AG10803 (cell line): ENCODE results near the gene SELENOS.

ENCODE experiments used
- DNase-seq: peaks from one replicate; pipeline ENCODE4 v3.0.0; 2010; ENCODE audit warnings: low read depth
- H3K4me3 ChIP-seq: 2 replicates; pipeline ENCODE4 v1.5.1; 2011; ENCODE audit warnings: mild to moderate bottlenecking, low read length, control low read depth
- TF ChIP-seq, protein P1 (sequence below): conservative IDR thresholded peaks from 2 replicates; pipeline ENCODE4 v1.5.1; 2011; ENCODE audit warnings: mild to moderate bottlenecking, low read length, control low read depth, inconsistent platforms

Gene SELENOS

GRCh38 chr15:101277038-101277822 is at the start of gene SELENOS:
Gene SELENOS, minus strand, starts transcription at chr15:101277485. Its CDS starts 68 bp downstream, at chr15:101277417.
- H3K4me3 ChIP-seq: peak within 1 kb of the TSS; percentile 77
- TF ChIP-seq, protein P1, sequence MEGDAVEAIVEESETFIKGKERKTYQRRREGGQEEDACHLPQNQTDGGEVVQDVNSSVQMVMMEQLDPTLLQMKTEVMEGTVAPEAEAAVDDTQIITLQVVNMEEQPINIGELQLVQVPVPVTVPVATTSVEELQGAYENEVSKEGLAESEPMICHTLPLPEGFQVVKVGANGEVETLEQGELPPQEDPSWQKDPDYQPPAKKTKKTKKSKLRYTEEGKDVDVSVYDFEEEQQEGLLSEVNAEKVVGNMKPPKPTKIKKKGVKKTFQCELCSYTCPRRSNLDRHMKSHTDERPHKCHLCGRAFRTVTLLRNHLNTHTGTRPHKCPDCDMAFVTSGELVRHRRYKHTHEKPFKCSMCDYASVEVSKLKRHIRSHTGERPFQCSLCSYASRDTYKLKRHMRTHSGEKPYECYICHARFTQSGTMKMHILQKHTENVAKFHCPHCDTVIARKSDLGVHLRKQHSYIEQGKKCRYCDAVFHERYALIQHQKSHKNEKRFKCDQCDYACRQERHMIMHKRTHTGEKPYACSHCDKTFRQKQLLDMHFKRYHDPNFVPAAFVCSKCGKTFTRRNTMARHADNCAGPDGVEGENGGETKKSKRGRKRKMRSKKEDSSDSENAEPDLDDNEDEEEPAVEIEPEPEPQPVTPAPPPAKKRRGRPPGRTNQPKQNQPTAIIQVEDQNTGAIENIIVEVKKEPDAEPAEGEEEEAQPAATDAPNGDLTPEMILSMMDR: no peak
- peak; percentile 88 for DNase-seq

DNA sequence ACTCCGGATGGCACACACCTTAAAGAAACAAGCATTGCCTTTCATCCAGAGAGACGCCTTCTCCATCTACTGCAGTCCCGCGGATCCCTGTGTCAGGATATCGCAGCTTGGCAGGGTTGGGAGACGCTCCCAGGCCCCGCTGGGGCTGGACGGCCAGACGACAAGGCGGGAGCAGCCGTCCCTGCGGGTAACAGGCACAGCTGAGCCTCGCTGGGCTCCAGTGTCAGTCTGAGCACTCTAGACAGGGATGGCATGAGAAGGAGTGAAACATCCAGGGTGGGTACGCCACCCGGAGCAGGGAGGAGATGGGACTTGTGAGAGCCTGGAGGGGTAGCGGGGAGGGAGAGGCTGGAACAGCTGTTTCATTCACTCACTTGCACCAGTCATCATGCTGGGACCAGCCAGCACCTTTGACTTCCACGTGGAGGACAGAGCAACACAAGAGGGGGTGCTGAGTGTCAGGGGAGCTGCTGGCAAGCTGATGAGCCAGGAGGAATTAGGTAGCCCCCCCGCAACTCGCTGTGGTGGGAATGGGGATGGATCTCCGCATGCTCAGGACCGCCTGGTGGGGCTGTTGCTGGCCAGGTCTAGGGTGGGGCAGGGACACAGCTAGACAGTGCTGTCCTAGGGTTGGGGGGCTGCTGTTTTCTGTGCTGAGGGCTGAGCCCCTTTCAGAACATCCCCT is 49.3 kb upstream of the SELENOS start:
- H3K4me3 ChIP-seq: no peak overlapping the region
- TF ChIP-seq, protein P1: no peak
- DNase-seq: no peak

- no peak for DNase-seq
These were observed 48.7 kb upstream of the SELENOS start for GRCh38 chr15:101326026-101326315.

GRCh38 chr15:101325263-101326025 is 48.2 kb upstream of the SELENOS start:
- TF ChIP-seq, protein P1: no peak
- no peak for DNase-seq

More at GRCh38 chr15:101326026-101326315, 48.7 kb upstream of the SELENOS start:
- TF ChIP-seq, protein P1: no peak
- H3K4me3 ChIP-seq: no peak overlapping the region

GRCh38 chr15:101324524-101325177 is 47.4 kb upstream of the SELENOS start:
- DNase-seq: no peak
- TF ChIP-seq, protein P1: no peak
- no peak overlapping the region for H3K4me3 ChIP-seq

More at GRCh38 chr15:101325263-101326025, 48.2 kb upstream of the SELENOS start:
- H3K4me3 ChIP-seq: no peak overlapping the region

- DNase-seq: no peak
- TF ChIP-seq, protein P1: no peak
- no peak overlapping the region for H3K4me3 ChIP-seq
These were observed 46.7 kb upstream of the SELENOS start for GRCh38 chr15:101323793-101324523.
